Activated B cell treated with CpG ODN at 0.5 μM for 24 hours (primary cell): ENCODE data around the gene PDE7B. TPM values are rescaled to one million over a fixed set of nuclear protein-coding genes. Genes with fewer than 3 reads are reported as not detected.

Source experiments
- ATAC-seq: fragments of 200-7000 bp; cut with Tn5 transposase; one replicate; pipeline ENCODE4 v1.10.0; 2021; ENCODE audit warnings: low read depth, mild to moderate bottlenecking, moderate library complexity
- CTCF ChIA-PET: fragments of 350-600 bp; sonication (Branson Sonifier 250); formaldehyde crosslinking; loops from one replicate; lab custom pipeline; 2021; ENCODE audit warnings: antibody characterized with exemption; lab: Charles Lee
- POLR2A ChIA-PET: fragments of 350-600 bp; sonication (Branson Sonifier 250); formaldehyde crosslinking; loops from one replicate; lab custom pipeline; 2021; ENCODE audit warnings: antibody characterized with exemption; lab: Charles Lee
- DNase-seq: peaks from one replicate; pipeline ENCODE4 v3.0.0; 2022
- H3K27ac Mint-ChIP-seq: one replicate; pipeline ENCODE4 v1.8.0; 2020; ENCODE audit warnings: mixed read lengths
- H3K27me3 Mint-ChIP-seq: one replicate; pipeline ENCODE4 v1.8.0; 2021; ENCODE audit warnings: mixed read lengths
- H3K36me3 Mint-ChIP-seq: one replicate; pipeline ENCODE4 v1.8.0; 2021; ENCODE audit warnings: low read depth, mixed read lengths
- H3K4me1 Mint-ChIP-seq: one replicate; pipeline ENCODE4 v1.8.0; 2021; ENCODE audit warnings: mixed read lengths
- H3K4me3 Mint-ChIP-seq: one replicate; pipeline ENCODE4 v1.8.0; 2020; ENCODE audit warnings: mild to moderate bottlenecking, mixed read lengths
- H3K9me3 Mint-ChIP-seq: one replicate; pipeline ENCODE4 v1.8.0; 2020; ENCODE audit warnings: mixed read lengths
- intact Hi-C: fragments of 100-400 bp; cut with micrococcal nuclease; formaldehyde crosslinking; loops from one replicate; pipeline ENCODE4 v1.15.1; 2024
- total RNA-seq: library from RNA; stranded (reverse); gene quantifications from 2 replicates; pipeline ENCODE4 v1.2.3, GENCODE V29; 2022
- TF ChIP-seq, protein P1 (sequence below): fragments of 200-600 bp; IDR thresholded peaks from one replicate; pipeline ENCODE4 v1.8.0; 2022; ENCODE audit warnings: antibody characterized with exemption, mild to moderate bottlenecking

Gene PDE7B
- total RNA-seq, 1 donor from 2014 or later: 1.8 TPM

DNA sequence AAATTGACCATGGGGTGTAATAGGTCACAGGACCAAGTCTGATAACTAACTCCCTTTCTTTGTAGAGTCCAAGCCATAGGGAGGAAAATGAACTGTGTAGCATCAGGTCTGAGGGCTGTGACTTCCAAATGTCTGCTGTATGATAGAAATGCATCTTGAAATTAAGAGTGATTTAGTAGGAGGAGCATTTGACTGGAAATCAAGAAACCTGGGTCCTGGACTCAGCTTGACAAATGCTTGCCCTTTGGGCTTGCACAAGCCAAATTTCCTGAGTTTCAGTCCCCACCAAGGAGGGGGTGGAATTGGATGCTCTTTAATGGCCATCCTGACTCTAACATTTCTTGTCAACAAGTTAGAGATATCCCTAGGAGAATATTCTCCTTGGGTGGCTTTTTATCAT is 187.0 kb downstream of the PDE7B start:
- CTCF ChIA-PET: no interaction called here
- intact Hi-C loops: loop anchor here (10.0 kb wide), 1 partner anchor 276 kb away; no protein-coding TSS in a partner anchor
- H3K27ac Mint-ChIP-seq: no peak overlapping the region

GRCh38 chr6:136039185-136039584 is 187.7 kb downstream of the PDE7B start:
- Mint-ChIP-seq H3K27me3 (no peaks in the 10 kb centered on the region), H3K4me1 (peaks cover 10% of the 10 kb centered on the region), H3K36me3 (no peaks in the 10 kb centered on the region), H3K27ac (no peak overlapping the region), H3K4me3 (no peak overlapping the region), H3K9me3 (no peaks in the 10 kb centered on the region)
- ChIA-PET CTCF (no interaction called here), POLR2A (no interaction called here)
- TF ChIP-seq, protein P1, sequence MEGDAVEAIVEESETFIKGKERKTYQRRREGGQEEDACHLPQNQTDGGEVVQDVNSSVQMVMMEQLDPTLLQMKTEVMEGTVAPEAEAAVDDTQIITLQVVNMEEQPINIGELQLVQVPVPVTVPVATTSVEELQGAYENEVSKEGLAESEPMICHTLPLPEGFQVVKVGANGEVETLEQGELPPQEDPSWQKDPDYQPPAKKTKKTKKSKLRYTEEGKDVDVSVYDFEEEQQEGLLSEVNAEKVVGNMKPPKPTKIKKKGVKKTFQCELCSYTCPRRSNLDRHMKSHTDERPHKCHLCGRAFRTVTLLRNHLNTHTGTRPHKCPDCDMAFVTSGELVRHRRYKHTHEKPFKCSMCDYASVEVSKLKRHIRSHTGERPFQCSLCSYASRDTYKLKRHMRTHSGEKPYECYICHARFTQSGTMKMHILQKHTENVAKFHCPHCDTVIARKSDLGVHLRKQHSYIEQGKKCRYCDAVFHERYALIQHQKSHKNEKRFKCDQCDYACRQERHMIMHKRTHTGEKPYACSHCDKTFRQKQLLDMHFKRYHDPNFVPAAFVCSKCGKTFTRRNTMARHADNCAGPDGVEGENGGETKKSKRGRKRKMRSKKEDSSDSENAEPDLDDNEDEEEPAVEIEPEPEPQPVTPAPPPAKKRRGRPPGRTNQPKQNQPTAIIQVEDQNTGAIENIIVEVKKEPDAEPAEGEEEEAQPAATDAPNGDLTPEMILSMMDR: no peak
- intact Hi-C loops: loop anchor here (10.0 kb wide), 1 partner anchor 276 kb away; no protein-coding TSS in a partner anchor
- ATAC-seq: no peak
- no peak for DNase-seq

More for the DNA sequence above, 187.0 kb downstream of the PDE7B start:
- ATAC-seq (no peak), DNase-seq (no peak)
- Mint-ChIP-seq H3K4me3 (no peak overlapping the region), H3K9me3 (no peaks in the 10 kb centered on the region), H3K27me3 (no peaks in the 10 kb centered on the region), H3K4me1 (peaks cover 10% of the 10 kb centered on the region), H3K36me3 (no peaks in the 10 kb centered on the region)
- TF ChIP-seq, protein P1: no peak
- POLR2A ChIA-PET: no interaction called here

GRCh38 chr6:136050475-136050874 is 199.0 kb downstream of the PDE7B start:
- ATAC-seq (no peak), DNase-seq (no peak)
- H3K9me3 Mint-ChIP-seq: no peaks in the 10 kb centered on the region
- POLR2A ChIA-PET: no interaction called here
- TF ChIP-seq, protein P1: no peak
- H3K36me3 Mint-ChIP-seq: no peaks in the 10 kb centered on the region
- peaks cover 4% of the 10 kb centered on the region for H3K4me1 Mint-ChIP-seq
- intact Hi-C loops: no loop called here
- no peaks in the 10 kb centered on the region for H3K27me3 Mint-ChIP-seq
- no peak overlapping the region for H3K27ac Mint-ChIP-seq
- H3K4me3 Mint-ChIP-seq: no peak overlapping the region
- CTCF ChIA-PET: no interaction called here

DNA sequence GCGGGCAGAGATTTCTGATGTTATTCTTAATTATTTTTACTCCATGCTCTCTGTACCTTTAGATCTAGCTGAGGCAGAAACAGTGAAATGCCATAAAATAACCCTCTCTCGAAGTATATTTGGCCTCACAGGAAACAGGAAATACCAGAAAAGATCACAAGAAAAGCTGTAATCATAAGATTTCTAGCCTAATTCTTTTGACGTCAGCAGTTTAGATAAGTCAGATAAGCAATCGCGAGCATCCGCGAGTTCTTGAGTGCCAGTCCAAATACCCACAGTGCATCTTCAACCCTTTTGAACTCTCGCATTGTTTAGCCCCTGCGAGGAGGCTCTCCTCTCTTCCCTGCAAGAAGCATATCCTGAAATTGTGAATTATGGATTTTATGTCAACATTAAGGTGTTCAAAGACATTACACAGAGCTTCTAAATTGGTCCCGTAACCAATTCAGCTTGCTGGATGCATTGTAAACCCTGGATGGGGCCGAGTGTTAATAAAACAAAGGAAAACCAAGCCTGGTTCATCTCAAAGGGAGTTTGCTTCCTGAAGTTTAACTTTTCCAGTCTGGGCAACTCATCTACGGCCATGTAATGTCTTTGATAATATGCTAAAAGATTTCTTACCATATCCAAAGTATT is 199.8 kb downstream of the PDE7B start:
- H3K36me3 Mint-ChIP-seq: no peaks in the 10 kb centered on the region
- CTCF ChIA-PET: no interaction called here
- DNase-seq (no peak), ATAC-seq (no peak)
- H3K27me3 Mint-ChIP-seq: no peaks in the 10 kb centered on the region
- POLR2A ChIA-PET: no interaction called here
- intact Hi-C loops: no loop called here
- H3K4me1 Mint-ChIP-seq: peaks cover 4% of the 10 kb centered on the region
- H3K4me3 Mint-ChIP-seq: no peak overlapping the region
- TF ChIP-seq, protein P1: no peak
- no peak overlapping the region for H3K27ac Mint-ChIP-seq
- no peaks in the 10 kb centered on the region for H3K9me3 Mint-ChIP-seq

DNA sequence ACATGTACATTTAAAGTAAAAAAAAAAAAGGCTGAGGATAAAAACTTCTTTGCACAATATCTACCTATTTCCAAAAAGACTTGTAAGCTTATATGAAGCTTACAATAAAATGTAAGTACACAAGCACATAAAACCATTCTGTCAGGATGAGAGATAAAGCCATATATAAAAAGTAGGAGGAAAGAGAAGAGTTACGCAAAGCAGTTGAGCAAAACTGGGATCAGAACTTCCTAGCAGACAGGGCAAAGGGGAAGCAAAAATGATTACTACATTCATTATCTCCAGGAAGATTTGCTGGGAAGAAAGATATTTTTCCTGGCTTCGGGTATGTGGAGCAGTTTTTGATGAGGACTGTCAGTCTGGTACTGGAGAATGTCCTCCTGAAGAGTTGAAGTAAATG is 200.5 kb downstream of the PDE7B start:
- no peak overlapping the region for H3K4me3 Mint-ChIP-seq
- intact Hi-C loops: no loop called here
- no peaks in the 10 kb centered on the region for H3K27me3 Mint-ChIP-seq
- peaks cover 4% of the 10 kb centered on the region for H3K4me1 Mint-ChIP-seq
- no peak overlapping the region for H3K27ac Mint-ChIP-seq
- POLR2A ChIA-PET: no interaction called here
- TF ChIP-seq, protein P1: no peak
- CTCF ChIA-PET: no interaction called here
- no peak for DNase-seq
- no peaks in the 10 kb centered on the region for H3K9me3 Mint-ChIP-seq
- no peak for ATAC-seq
- H3K36me3 Mint-ChIP-seq: no peaks in the 10 kb centered on the region
